GM23338 (cell line): Measurements from ENCODE around the gene NPHS1. TPM values are rescaled to one million over a fixed set of nuclear protein-coding genes. Genes with fewer than 3 reads are reported as not detected.

ENCODE experiments used
- ATAC-seq: fragments of 200-7000 bp; cut with Tn5 transposase; 3 replicates; pipeline ENCODE4 v1.9.1; 2020
- DNase-seq: peaks from one replicate; pipeline ENCODE4 v3.0.0-alpha.2; 2015; ENCODE audit warnings: low spot score
- H2AFZ ChIP-seq: fragments of 200-600 bp; sonication (generic); 2 replicates; pipeline ENCODE4 v1.8.0; 2016; ENCODE audit warnings: antibody characterized with exemption, mild to moderate bottlenecking, moderate library complexity
- H3F3A ChIP-seq: fragments of 200-600 bp; sonication (generic); replicated peaks from 2 replicates; pipeline ENCODE4 v1.8.0; 2017; ENCODE audit warnings: antibody characterized with exemption, mixed run types, low read depth
- H3K27ac ChIP-seq: fragments of 200-600 bp; sonication (generic); 2 replicates; pipeline ENCODE4 v1.6.1; 2016; ENCODE audit warnings: low read depth
- H3K27me3 ChIP-seq: fragments of 200-600 bp; sonication (generic); 2 replicates; pipeline ENCODE4 v1.8.0; 2016; ENCODE audit warnings: mild to moderate bottlenecking, mixed run types, moderate library complexity; ENCODE audit not compliant: insufficient read depth
- H3K36me3 ChIP-seq: fragments of 200-600 bp; sonication (generic); 2 replicates; pipeline ENCODE4 v1.8.0; 2016; ENCODE audit warnings: mild to moderate bottlenecking; ENCODE audit not compliant: insufficient read depth
- H3K4me1 ChIP-seq: fragments of 200-600 bp; sonication (generic); 2 replicates; pipeline ENCODE4 v1.8.0; 2016; ENCODE audit warnings: mild to moderate bottlenecking, moderate library complexity; ENCODE audit not compliant: insufficient read depth
- H3K4me2 ChIP-seq: fragments of 200-600 bp; sonication (generic); 2 replicates; pipeline ENCODE4 v1.7.1; 2017; ENCODE audit warnings: mixed run types
- H3K4me3 ChIP-seq: fragments of 200-600 bp; sonication (generic); 2 replicates; pipeline ENCODE4 v1.6.1; 2016; ENCODE audit warnings: mixed run types
- H3K79me2 ChIP-seq: fragments of 200-600 bp; sonication (generic); replicated peaks from 2 replicates; pipeline ENCODE4 v1.8.0; 2017; ENCODE audit warnings: mild to moderate bottlenecking; ENCODE audit not compliant: insufficient read depth
- H3K9me2 ChIP-seq: fragments of 200-600 bp; sonication (generic); 2 replicates; pipeline ENCODE4 v1.8.0; 2017; ENCODE audit not compliant: insufficient read depth
- H4K20me1 ChIP-seq: fragments of 200-600 bp; sonication (generic); replicated peaks from 2 replicates; pipeline ENCODE4 v1.8.0; 2017; ENCODE audit warnings: mild to moderate bottlenecking; ENCODE audit not compliant: insufficient read depth
- H3K27ac Mint-ChIP-seq: 2 replicates; pipeline ENCODE4 v1.8.0; 2020; ENCODE audit warnings: inconsistent platforms, mild to moderate bottlenecking, moderate library complexity, mixed read lengths
- H3K27me3 Mint-ChIP-seq: 3 replicates; pipeline ENCODE4 v1.8.0; 2022; ENCODE audit warnings: low read depth, mild to moderate bottlenecking, moderate library complexity, mixed read lengths, inconsistent platforms; ENCODE audit not compliant: insufficient read depth, poor library complexity
- H3K36me3 Mint-ChIP-seq: 3 replicates; pipeline ENCODE4 v1.8.0; 2021; ENCODE audit warnings: low read depth, mild to moderate bottlenecking, inconsistent platforms, moderate library complexity, mixed read lengths
- H3K4me1 Mint-ChIP-seq: 3 replicates; pipeline ENCODE4 v1.8.0; 2020; ENCODE audit warnings: mild to moderate bottlenecking, inconsistent platforms, mixed read lengths
- H3K4me3 Mint-ChIP-seq: 3 replicates; pipeline ENCODE4 v1.8.0; 2021; ENCODE audit warnings: moderate library complexity, mild to moderate bottlenecking, inconsistent platforms, mixed read lengths
- H3K9me3 Mint-ChIP-seq: 3 replicates; pipeline ENCODE4 v1.8.0; 2020; ENCODE audit warnings: moderate library complexity, mild to moderate bottlenecking, inconsistent platforms, mixed read lengths
- CTCF ChIP-seq, 2 experiments: fragments of 200-600 bp in 1 of 2; sonication (generic) in 1 of 2; conservative IDR thresholded peaks; 2 replicates each; pipeline versions ENCODE4 v1.5.1 to v1.6.1; 2016 to 2017; ENCODE audit warnings: antibody characterized with exemption in 2 of 2, low read depth in 2 of 2, mild to moderate bottlenecking in 2 of 2, moderate library complexity in 1 of 2
- EZH2 ChIP-seq: fragments of 200-600 bp; sonication (generic); IDR thresholded peaks from one replicate; pipeline ENCODE4 v1.8.0; 2017; ENCODE audit warnings: antibody characterized with exemption, mild to moderate bottlenecking, low read depth; ENCODE audit not compliant: unreplicated experiment
- NANOG ChIP-seq: IDR thresholded peaks from 2 replicates; pipeline ENCODE4 v1.6.1; 2016; ENCODE audit warnings: antibody characterized with exemption, borderline replicate concordance
- POLR2AphosphoS5 ChIP-seq: IDR thresholded peaks from 2 replicates; pipeline ENCODE4 v1.6.1; 2016; ENCODE audit warnings: antibody characterized with exemption, low read depth
- REST ChIP-seq: IDR thresholded peaks from one replicate; pipeline ENCODE4 v1.6.1; 2018; ENCODE audit warnings: antibody characterized with exemption; ENCODE audit not compliant: unreplicated experiment
- ZNF462 ChIP-seq: fragments of 250-450 bp; sonication (Bioruptor Pico); IDR thresholded peaks from 2 replicates; pipeline ENCODE4 v1.5.0; 2020; ENCODE audit warnings: mild to moderate bottlenecking, moderate library complexity
- polyA plus RNA-seq: library from polyadenylated mRNA; unstranded; fragments of >200 nt; fragmentation: Nextera tagmentation; extraction: Ambion mirVana; gene quantifications from 2 replicates; pipeline ENCODE4 v1.2.1, GENCODE V29; 2016
- total RNA-seq: library from RNA; depleted of rRNA; stranded (reverse); fragments of >200 nt; shearing (Covaris generic); gene quantifications from 2 replicates; pipeline ENCODE4 v1.2.3, GENCODE V29; 2014

Gene NPHS1
- total and polyA plus RNA-seq, 2 experiments from 2014 or later = 1.0 to 1.3 TPM

GRCh38 chr19:35879770-35880317 lies 27.5 kb upstream of the NPHS1 start:
- 0 out of 2 replicates have a peak, but pooled peaks cover 4% of the 10 kb centered on the region for H3K27me3 ChIP-seq
- H3K4me1 ChIP-seq = peaks cover 5% of the 10 kb centered on the region; the same call in 1 of the 2 replicates
- no peaks in the 10 kb centered on the region for H3K9me2 ChIP-seq
- H3K4me2 ChIP-seq = peak overlapping the region; percentile 86
- 0 out of 2 replicates have a peak, but pooled peaks cover 3% of the 10 kb centered on the region for H3F3A ChIP-seq
- Mint-ChIP-seq H3K4me1 (peaks cover 14% of the 10 kb centered on the region), H3K4me3 (peak overlapping the region; percentile 64), H3K27me3 (peaks cover 20% of the 10 kb centered on the region), H3K36me3 (no peaks in the 10 kb centered on the region; the same call in 2 of the 3 replicates), H3K9me3 (no peaks in the 10 kb centered on the region; the same call in 2 of the 3 replicates), H3K27ac (peak overlapping the region; percentile 88)
- no peak overlapping the region for H3K27ac ChIP-seq
- no peaks in the 10 kb centered on the region; the same call in 1 of the 2 replicates for H4K20me1 ChIP-seq
- DNase-seq = peak; percentile 99
- peak overlapping the region; percentile 52 for H3K4me3 ChIP-seq
- H2AFZ ChIP-seq = peak overlapping the region; percentile 25; the same call in 1 of the 2 replicates
- no peaks in the 10 kb centered on the region for H3K36me3 ChIP-seq
- no peaks in the 10 kb centered on the region for H3K79me2 ChIP-seq
- no peak for TF ChIP-seq CTCF (conservative IDR thresholded peaks at IDR 0.05; ENCODE audit: low read depth in 2 of 2)
- peak; percentile 34 for TF ChIP-seq POLR2AphosphoS5
- TF ChIP-seq REST = peak; percentile 97
- no peak for TF ChIP-seq ZNF462 (CRISPR knock-in tag)
- TF ChIP-seq NANOG = no peak
- no peak for TF ChIP-seq EZH2
- peak; percentile 94 for ATAC-seq
